ENCODE data around the gene LRP1B.

LRP1B gene

GRCh38 chr2:141569941-141570340, 560.9 kb downstream of the LRP1B start:
- Histone ChIP-seq H3K4me2 (ENCODE audit: low read length) (no peak overlapping the region), H4K20me1 (ENCODE audit: control insufficient read depth, insufficient read depth, low read depth, low read length) (no peaks in the 10 kb centered on the region), H3F3A (ENCODE audit: control insufficient read depth, insufficient read depth) (no peaks in the 10 kb centered on the region), H3K9me2 (replicated peaks; ENCODE audit: control insufficient read depth, low read length) (no peaks in the 10 kb centered on the region), H3K27me3 (ENCODE audit: control insufficient read depth, low read length) (no peaks in the 10 kb centered on the region), H3K79me2 (ENCODE audit: control insufficient read depth, low read length) (no peaks in the 10 kb centered on the region), H3K27ac (ENCODE audit: low read depth, low read length) (no peak overlapping the region), H3K9me3 (ENCODE audit: control insufficient read depth, insufficient read depth, low read length) (no peaks in the 10 kb centered on the region), H3K4me1 (ENCODE audit: control insufficient read depth, low read length) (no peaks in the 10 kb centered on the region), H3K4me3 (ENCODE audit: low read length) (no peak overlapping the region), H3K36me3 (ENCODE audit: control insufficient read depth, low read length) (no peaks in the 10 kb centered on the region)
- TF ChIP-seq EZH2phosphoT487 (IDR thresholded peaks at IDR 0.05; ENCODE audit: borderline replicate concordance, low read length) (no peak), CTCF (IDR thresholded peaks at IDR 0.05; ENCODE audit: low read depth, low read length, poor library complexity, severe bottlenecking) (no peak)

GRCh38 chr2:141565597-141565996, 565.2 kb downstream of the LRP1B start:
- Histone ChIP-seq H3K27ac (ENCODE audit: low read depth, low read length) (no peak overlapping the region), H3K4me3 (ENCODE audit: low read length) (no peak overlapping the region), H3K27me3 (ENCODE audit: control insufficient read depth, low read length) (no peaks in the 10 kb centered on the region), H3K79me2 (ENCODE audit: control insufficient read depth, low read length) (no peaks in the 10 kb centered on the region), H3F3A (ENCODE audit: control insufficient read depth, insufficient read depth) (no peaks in the 10 kb centered on the region), H3K4me1 (ENCODE audit: control insufficient read depth, low read length) (no peaks in the 10 kb centered on the region), H4K20me1 (ENCODE audit: control insufficient read depth, insufficient read depth, low read depth, low read length) (no peaks in the 10 kb centered on the region), H3K9me2 (replicated peaks; ENCODE audit: control insufficient read depth, low read length) (no peaks in the 10 kb centered on the region), H3K4me2 (ENCODE audit: low read length) (no peak overlapping the region), H3K9me3 (ENCODE audit: control insufficient read depth, insufficient read depth, low read length) (no peaks in the 10 kb centered on the region), H3K36me3 (ENCODE audit: control insufficient read depth, low read length) (no peaks in the 10 kb centered on the region)
- TF ChIP-seq EZH2phosphoT487 (IDR thresholded peaks at IDR 0.05; ENCODE audit: borderline replicate concordance, low read length) = no peak
- TF ChIP-seq CTCF (IDR thresholded peaks at IDR 0.05; ENCODE audit: low read depth, low read length, poor library complexity, severe bottlenecking) = no peak

- Histone ChIP-seq H3K4me1 (ENCODE audit: control insufficient read depth, low read length) (no peaks in the 10 kb centered on the region), H3K36me3 (ENCODE audit: control insufficient read depth, low read length) (no peaks in the 10 kb centered on the region), H3F3A (ENCODE audit: control insufficient read depth, insufficient read depth) (no peaks in the 10 kb centered on the region), H4K20me1 (ENCODE audit: control insufficient read depth, insufficient read depth, low read depth, low read length) (no peaks in the 10 kb centered on the region), H3K4me3 (ENCODE audit: low read length) (no peak overlapping the region), H3K9me3 (ENCODE audit: control insufficient read depth, insufficient read depth, low read length) (no peaks in the 10 kb centered on the region), H3K27me3 (ENCODE audit: control insufficient read depth, low read length) (no peaks in the 10 kb centered on the region), H3K4me2 (ENCODE audit: low read length) (no peak overlapping the region), H3K27ac (ENCODE audit: low read depth, low read length) (no peak overlapping the region), H3K79me2 (ENCODE audit: control insufficient read depth, low read length) (no peaks in the 10 kb centered on the region), H3K9me2 (replicated peaks; ENCODE audit: control insufficient read depth, low read length) (no peaks in the 10 kb centered on the region)
- TF ChIP-seq CTCF (IDR thresholded peaks at IDR 0.05; ENCODE audit: low read depth, low read length, poor library complexity, severe bottlenecking) = no peak
- TF ChIP-seq EZH2phosphoT487 (IDR thresholded peaks at IDR 0.05; ENCODE audit: borderline replicate concordance, low read length) = no peak
These were observed 570.1 kb downstream of the LRP1B start for GRCh38 chr2:141560723-141561122.
